ENCODE results near the gene HCRTR1.

HCRTR1 gene

GRCh38 chr1:31669786-31670592 is 52.5 kb downstream of the HCRTR1 start:
- FAIRE-seq, result no peak

DNA sequence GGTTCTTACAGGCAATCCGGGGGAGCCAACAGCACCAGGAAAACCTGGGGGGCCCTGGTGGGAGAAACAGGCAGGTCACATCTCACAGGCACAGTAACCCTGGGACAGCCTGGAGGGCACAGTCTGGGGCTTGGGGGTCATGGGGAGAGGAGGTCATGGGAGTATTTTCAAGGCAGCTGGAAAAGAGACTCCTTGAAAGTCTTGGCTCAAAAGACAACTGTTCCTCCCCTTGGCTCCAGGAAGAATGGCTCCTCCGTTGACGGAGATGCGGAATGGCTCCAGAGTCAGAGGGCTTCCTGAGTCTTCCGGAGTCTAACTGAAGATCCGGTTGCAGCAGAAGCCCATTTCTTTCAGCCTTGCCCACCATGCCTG is 53.1 kb downstream of the HCRTR1 start:
- no peak for FAIRE-seq

DNA sequence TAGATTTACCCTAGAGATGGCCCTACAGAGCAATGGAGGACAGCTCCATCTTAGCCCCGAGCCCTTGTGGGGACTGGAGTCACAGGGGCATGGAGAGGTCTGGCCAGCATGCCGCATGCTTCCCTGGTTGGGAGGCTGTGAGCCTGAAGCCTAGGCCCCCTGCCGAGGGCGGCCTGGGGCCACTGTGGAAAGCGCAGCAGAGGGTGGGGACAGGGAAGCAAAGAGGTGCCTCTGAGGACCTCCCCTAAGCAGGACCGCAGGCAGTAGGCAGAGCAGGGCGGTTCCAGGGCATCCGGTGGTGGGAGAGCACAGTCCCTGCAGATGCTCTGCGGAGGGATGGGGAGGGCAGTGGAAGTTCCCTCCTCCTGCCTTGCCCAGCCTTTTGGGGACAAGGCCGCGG is 53.7 kb downstream of the HCRTR1 start:
- no peak for FAIRE-seq

DNA sequence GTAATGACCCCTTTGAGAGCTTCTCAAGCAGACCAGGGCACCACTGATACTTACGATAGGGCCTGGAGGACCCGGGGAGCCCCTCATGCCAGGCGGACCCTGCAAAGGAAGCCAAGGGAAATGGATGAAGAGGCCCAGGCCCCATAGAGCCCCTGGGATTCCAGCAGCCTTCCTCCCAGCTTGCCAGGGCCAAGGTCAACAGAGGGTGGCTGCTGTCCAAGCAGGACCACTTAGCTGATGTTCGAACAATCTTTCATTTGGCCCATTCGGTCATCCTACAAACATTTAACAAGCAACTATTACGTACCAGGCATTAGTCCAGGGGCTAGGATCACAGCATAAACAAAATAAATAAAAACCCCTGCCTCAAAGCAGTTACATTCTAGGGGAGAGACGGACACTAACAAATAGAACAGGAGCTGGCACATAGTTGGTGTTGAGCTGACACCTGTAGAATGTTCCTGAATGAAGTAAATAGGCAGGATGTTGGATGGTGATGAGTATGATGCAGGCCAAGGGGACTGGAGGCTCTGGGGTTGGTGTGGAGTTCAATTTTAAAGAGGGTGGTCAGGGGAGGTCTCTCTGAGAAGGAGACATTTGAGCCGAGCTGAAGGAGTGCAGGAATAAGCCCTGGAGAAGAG is 54.2 kb downstream of the HCRTR1 start:
- FAIRE-seq, result no peak

GRCh38 chr1:31672986-31673385 is 55.5 kb downstream of the HCRTR1 start:
- no peak for FAIRE-seq

- no peak for FAIRE-seq
Observed at GRCh38 chr1:31673433-31673832, 55.9 kb downstream of the HCRTR1 start.

GRCh38 chr1:31674626-31675025 is 57.1 kb downstream of the HCRTR1 start:
- FAIRE-seq, result no peak

DNA sequence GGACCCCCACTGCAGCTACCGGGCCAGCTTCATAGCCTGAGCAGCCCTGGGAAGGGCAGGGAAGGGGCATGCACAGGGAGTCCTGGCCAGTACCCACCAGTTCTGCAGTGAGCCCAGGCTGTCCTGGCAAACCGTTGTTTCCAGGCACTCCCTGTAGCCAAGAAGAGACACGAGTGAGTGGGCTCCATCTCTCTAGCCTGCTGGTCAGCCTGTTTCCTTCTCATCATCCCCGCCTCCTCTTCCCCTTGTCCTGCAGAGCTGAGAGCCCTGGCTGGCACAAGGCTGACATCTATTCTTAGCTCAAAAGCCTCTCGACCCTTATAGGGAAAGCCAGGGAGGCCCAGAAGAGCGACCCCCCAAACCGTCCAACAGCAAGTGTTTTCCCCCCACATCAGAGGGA is 57.7 kb downstream of the HCRTR1 start:
- no peak for FAIRE-seq

- FAIRE-seq, result no peak
Observed at GRCh38 chr1:31675756-31676155, 58.3 kb downstream of the HCRTR1 start.

All from G401.6 (cell line).